NCI-H82 treated with DMSO at 0.1 percent for 48 hours (cell line): ENCODE results near the gene HOXA5.

Source experiments
- DNase-seq: peaks from one replicate; lab custom pipeline; 2025; ENCODE audit not compliant: unreplicated experiment; lab: John Stamatoyannopoulos, UW

Gene HOXA5

GRCh38 chr7:27097686-27098577, 45.5 kb downstream of the HOXA5 start:
- DNase-seq, result no peak

- DNase-seq, result no peak
Measured at GRCh38 chr7:27096768-27097514, 46.5 kb downstream of the HOXA5 start.

- peak; percentile 89 for DNase-seq
Measured at GRCh38 chr7:27095897-27096767, 47.3 kb downstream of the HOXA5 start, which contains the start of gene HOXA1. Gene HOXA1, minus strand, starts transcription at chr7:27096000. Its CDS starts 88 bp downstream, at chr7:27095912.

GRCh38 chr7:27095050-27095896, 48.2 kb downstream of the HOXA5 start:
- no peak for DNase-seq

- DNase-seq, result no peak
Measured at GRCh38 chr7:27094304-27095049, 49.0 kb downstream of the HOXA5 start.

- DNase-seq, result no peak
Measured at GRCh38 chr7:27093184-27093895, 50.1 kb downstream of the HOXA5 start.

- DNase-seq, result no peak
Measured at GRCh38 chr7:27092819-27093110, 50.7 kb downstream of the HOXA5 start.

- no peak for DNase-seq
Measured at GRCh38 chr7:27091941-27092818, 51.3 kb downstream of the HOXA5 start.

- no peak for DNase-seq
Measured at GRCh38 chr7:27091105-27091504, 52.4 kb downstream of the HOXA5 start.
